Endothelial cell of umbilical vein (primary cell): ENCODE results near the gene AMPH. TPM values are rescaled to one million over a fixed set of nuclear protein-coding genes. Genes with fewer than 3 reads are reported as not detected.

Experiments
- BruUV-seq: library from RNA; stranded (reverse); fragments of 400-500 nt; replicated peaks from 2 replicates; lab custom pipeline; 2021; lab: Mats Ljungman, UMichigan
- CTCF ChIA-PET: fragments of 300-600, 350-600 bp; sonication (Branson Sonifier 250); formaldehyde crosslinking; loops from one replicate; lab custom pipeline; 2021; ENCODE audit warnings: antibody characterized with exemption, inconsistent platforms; lab: Charles Lee
- POLR2A ChIA-PET: fragments of 300-600, 350-600 bp; sonication (Branson Sonifier 250); formaldehyde crosslinking; loops from one replicate; lab custom pipeline; 2021; ENCODE audit warnings: antibody characterized with exemption, inconsistent platforms; lab: Charles Lee
- DNase-seq: peaks from one replicate; pipeline ENCODE4 v3.0.0-alpha.2; 2011; ENCODE audit warnings: low read depth, low spot score
- FAIRE-seq: peaks from 2 replicates; lab custom pipeline; 2011; peaks lifted over from hg19 to GRCh38; lab: Jason Lieb, UNC
- H2AFZ ChIP-seq: 2 replicates; pipeline ENCODE4 v1.6.0; 2012; ENCODE audit warnings: low read depth, low read length, control low read depth, inconsistent platforms
- H3K27ac ChIP-seq: 2 replicates; pipeline ENCODE4 v1.5.1; 2011; ENCODE audit warnings: low read depth, mild to moderate bottlenecking, control low read depth, low read length, moderate library complexity; ENCODE audit not compliant: insufficient read depth
- H3K27me3 ChIP-seq, 2 experiments: 2 replicates each; pipeline versions ENCODE4 v1.6.0 to v1.6.1; 2011; ENCODE audit warnings: low read length in 2 of 2, mixed read lengths in 1 of 2; ENCODE audit not compliant: control insufficient read depth in 2 of 2, insufficient read depth in 2 of 2
- H3K36me3 ChIP-seq, 2 experiments: 2 replicates in 1 of 2; 3 replicates in 1 of 2; pipeline ENCODE4 v1.5.1; 2011; ENCODE audit warnings: low read length in 2 of 2, mild to moderate bottlenecking in 1 of 2, moderate library complexity in 1 of 2; ENCODE audit not compliant: control insufficient read depth in 2 of 2, insufficient read depth in 2 of 2; ENCODE audit errors: extremely low read depth in 1 of 2
- H3K4me1 ChIP-seq: 3 replicates; pipeline ENCODE4 v1.5.1; 2011; ENCODE audit warnings: mild to moderate bottlenecking, low read length; ENCODE audit not compliant: control insufficient read depth, insufficient read depth; ENCODE audit errors: extremely low read depth
- H3K4me2 ChIP-seq: 2 replicates; pipeline ENCODE4 v1.6.1; 2011; ENCODE audit warnings: low read length, control low read depth, mixed read lengths; ENCODE audit not compliant: insufficient read depth
- H3K4me3 ChIP-seq, 3 experiments: fragments of 200-600 bp in 1 of 3; sonication (generic), shearing (Covaris generic) in 1 of 3; replicated peaks in 1 of 3; 2 replicates each; pipeline ENCODE4 v1.5.1; 2011 to 2016; ENCODE audit warnings: control low read depth in 3 of 3, low read length in 3 of 3, mild to moderate bottlenecking in 2 of 3, inconsistent platforms in 1 of 3, low read depth in 1 of 3, moderate library complexity in 1 of 3; ENCODE audit not compliant: insufficient read depth in 1 of 3
- H3K79me2 ChIP-seq: 2 replicates; pipeline ENCODE4 v1.6.0; 2012; ENCODE audit warnings: low read length, inconsistent platforms; ENCODE audit not compliant: control insufficient read depth, insufficient read depth
- H3K9ac ChIP-seq: replicated peaks from 2 replicates; pipeline ENCODE3; 2011; ENCODE audit warnings: low read length, control low read depth; ENCODE audit not compliant: insufficient read depth; ENCODE audit errors: extremely low read depth
- H3K9me1 ChIP-seq: replicated peaks from 3 replicates; pipeline ENCODE4 v1.6.0; 2011; ENCODE audit warnings: mild to moderate bottlenecking, low read length; ENCODE audit not compliant: control insufficient read depth, insufficient read depth; ENCODE audit errors: extremely low read depth
- H3K9me3 ChIP-seq: replicated peaks from 2 replicates; pipeline ENCODE4 v1.5.1; 2012; ENCODE audit warnings: low read length, inconsistent platforms; ENCODE audit not compliant: control insufficient read depth, insufficient read depth
- H4K20me1 ChIP-seq: replicated peaks from 2 replicates; pipeline ENCODE3; 2011; ENCODE audit warnings: mild to moderate bottlenecking, low read length; ENCODE audit not compliant: control insufficient read depth, insufficient read depth; ENCODE audit errors: extremely low read depth
- CTCF ChIP-seq, 2 donors: IDR thresholded peaks; 1 replicate in 1 of 2; 2 replicates in 1 of 2; pipeline ENCODE4 v1.5.1; 2011; ENCODE audit warnings: low read length in 2 of 2, mild to moderate bottlenecking in 2 of 2, moderate library complexity in 2 of 2, control low read depth in 1 of 2, inconsistent platforms in 1 of 2, low read depth in 1 of 2; ENCODE audit not compliant: insufficient read depth in 1 of 2; ENCODE audit errors: extremely low read depth in 1 of 2
- EZH2 ChIP-seq: IDR thresholded peaks from 2 replicates; pipeline ENCODE4 v1.6.1; 2012; ENCODE audit warnings: borderline replicate concordance, low read depth, mild to moderate bottlenecking, moderate library complexity, low read length, inconsistent platforms; ENCODE audit not compliant: severe bottlenecking
- FOS ChIP-seq: IDR thresholded peaks from 2 replicates; pipeline ENCODE4 v1.6.1; 2011; ENCODE audit warnings: mild to moderate bottlenecking, low read length, moderate library complexity, borderline replicate concordance; ENCODE audit not compliant: insufficient read depth
- GATA2 ChIP-seq: IDR thresholded peaks from 2 replicates; pipeline ENCODE4 v1.7.0; 2011; ENCODE audit warnings: low read depth, mild to moderate bottlenecking, moderate library complexity, mixed read lengths, low read length; ENCODE audit not compliant: insufficient read length, insufficient read depth
- JUN ChIP-seq: IDR thresholded peaks from 2 replicates; pipeline ENCODE4 v1.6.1; 2011; ENCODE audit warnings: borderline replicate concordance, low read depth; ENCODE audit not compliant: insufficient read length, insufficient read depth
- MYC ChIP-seq: IDR thresholded peaks from one replicate; pipeline ENCODE4 v1.6.1; 2011; ENCODE audit warnings: mild to moderate bottlenecking, low read depth, low read length
- POLR2A ChIP-seq: IDR thresholded peaks from 2 replicates; pipeline ENCODE4 v1.6.1; 2012; ENCODE audit warnings: low read depth, mild to moderate bottlenecking, control low read depth, low read length
- POLR2AphosphoS5 ChIP-seq: IDR thresholded peaks from 2 replicates; pipeline ENCODE4 v1.6.1; 2012; ENCODE audit warnings: low read depth, mild to moderate bottlenecking, control low read depth, low read length, moderate library complexity; ENCODE audit not compliant: insufficient read depth
- dilution Hi-C: fragments of 300-500 bp; cut with MboI; formaldehyde crosslinking; loops from one replicate; pipeline ENCODE4 v1.15.0; 2019; ENCODE audit warnings: low sequenced_read_pairs; ENCODE audit not compliant: extremely low pct_ligation_motif_present
- intact Hi-C: fragments of 100-400 bp; cut with micrococcal nuclease; formaldehyde crosslinking; loops from one replicate; pipeline ENCODE4 v1.10.0; 2022
- polyA plus RNA-seq, 4 experiments: library from polyadenylated mRNA; depleted of rRNA in 3 of 4; stranded (reverse) in 3 of 4; unstranded in 1 of 4; fragments of >200 nt; gene quantifications; 2 replicates each; pipeline versions ENCODE4 v1.2.1 to v1.2.3, GENCODE V29; 2011 to 2012; ENCODE audit warnings: missing spikeins in 1 of 4
- total RNA-seq: library from RNA; stranded (reverse); gene quantifications from 2 replicates; pipeline ENCODE4 v1.2.3, GENCODE V29; 2021
- TF ChIP-seq, protein P1 (sequence below): IDR thresholded peaks from 2 replicates; pipeline ENCODE4 v1.6.1; 2011; ENCODE audit not compliant: insufficient read depth, insufficient read length

The AMPH gene
- total and polyA plus RNA-seq, 2 donors (not counting 3 experiments of a cell fraction or from before 2014, with no cell fraction given) = 5.2 to 9.2 TPM

DNA sequence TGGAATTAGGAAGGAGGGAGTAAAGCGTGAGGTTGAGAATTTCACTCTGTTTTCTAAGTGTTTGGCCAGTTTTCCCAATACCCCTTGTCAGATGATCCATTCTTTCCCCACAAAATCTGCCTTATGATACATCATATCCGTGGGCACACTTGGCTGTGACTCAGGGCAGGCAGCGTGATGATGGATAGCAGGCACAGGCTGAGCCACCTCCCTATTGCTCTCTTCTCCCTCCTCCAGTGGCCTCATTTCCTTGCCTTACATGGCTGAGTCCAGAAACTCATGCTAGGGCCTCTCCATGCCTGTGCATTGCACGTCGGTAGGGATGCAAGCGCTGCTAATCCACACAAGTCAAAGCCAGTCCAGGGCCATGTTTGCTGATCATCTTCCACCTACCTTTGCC is 128.3 kb downstream of the AMPH start:
- H3K79me2 ChIP-seq = no peaks in the 10 kb centered on the region
- H3K27me3 ChIP-seq = no peaks in the 10 kb centered on the region
- CTCF ChIA-PET = no interaction called here
- no peak overlapping the region for H3K4me3 ChIP-seq
- FAIRE-seq (no peak), DNase-seq (no peak)
- no peak overlapping the region for H3K4me2 ChIP-seq
- H3K9me1 ChIP-seq = no peaks in the 10 kb centered on the region
- TF ChIP-seq FOS = no peak
- H3K36me3 ChIP-seq = no peaks in the 10 kb centered on the region
- H2AFZ ChIP-seq = no peak overlapping the region
- H3K4me1 ChIP-seq = no peaks in the 10 kb centered on the region
- H3K9ac ChIP-seq = no peak overlapping the region
- H4K20me1 ChIP-seq = no peaks in the 10 kb centered on the region
- dilution Hi-C loops = no loop called here
- intact Hi-C loops = no loop called here
- H3K9me3 ChIP-seq = no peaks in the 10 kb centered on the region
- POLR2A ChIA-PET = no interaction called here
- no TSS peak for BruUV-seq
- H3K27ac ChIP-seq = no peak overlapping the region

- CTCF ChIA-PET = interaction anchor here (1.1 kb wide), 1 partner anchor 9 kb away, joined by 3 read pairs; no protein-coding TSS in a partner anchor
- POLR2A ChIA-PET = no interaction called here
- dilution Hi-C loops = no loop called here
- H3K27ac ChIP-seq = no peak overlapping the region
- no peak overlapping the region for H3K4me3 ChIP-seq
- TF ChIP-seq, protein P1, sequence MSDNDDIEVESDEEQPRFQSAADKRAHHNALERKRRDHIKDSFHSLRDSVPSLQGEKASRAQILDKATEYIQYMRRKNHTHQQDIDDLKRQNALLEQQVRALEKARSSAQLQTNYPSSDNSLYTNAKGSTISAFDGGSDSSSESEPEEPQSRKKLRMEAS = no peak
- TF ChIP-seq FOS (no peak), POLR2A (no peak), CTCF (IDR thresholded peaks at IDR 0.05; ENCODE audit: extremely low read depth in 1 of 2, insufficient read depth in 1 of 2, low read depth in 1 of 2, low read length in 2 of 2) (no peak), EZH2 (no peak), JUN (no peak), GATA2 (no peak), MYC (no peak), POLR2AphosphoS5 (no peak)
- intact Hi-C loops = no loop called here
- no peaks in the 10 kb centered on the region for H3K36me3 ChIP-seq
- H2AFZ ChIP-seq = no peak overlapping the region
- H3K9ac ChIP-seq = no peak overlapping the region
- FAIRE-seq (no peak), DNase-seq (no peak)
- no peaks in the 10 kb centered on the region for H4K20me1 ChIP-seq
- no TSS peak for BruUV-seq
- H3K9me3 ChIP-seq = no peaks in the 10 kb centered on the region
- H3K27me3 ChIP-seq = no peaks in the 10 kb centered on the region
- no peaks in the 10 kb centered on the region for H3K79me2 ChIP-seq
- H3K9me1 ChIP-seq = no peaks in the 10 kb centered on the region
- no peak overlapping the region for H3K4me2 ChIP-seq
- no peaks in the 10 kb centered on the region for H3K4me1 ChIP-seq
Measured at GRCh38 chr7:38502289-38502688, 128.9 kb downstream of the AMPH start.
